Hematopoietic multipotent progenitor cell treated with erythropoietin and hydrocortisone succinate and interleukin-3 and kit ligand, for 6 days (in vitro differentiated cells): Measurements from ENCODE around the gene HOTAIR.

Source experiments
- DNase-seq: peaks from one replicate; pipeline ENCODE4 v3.0.0-alpha.2; 2015

The HOTAIR gene

DNA sequence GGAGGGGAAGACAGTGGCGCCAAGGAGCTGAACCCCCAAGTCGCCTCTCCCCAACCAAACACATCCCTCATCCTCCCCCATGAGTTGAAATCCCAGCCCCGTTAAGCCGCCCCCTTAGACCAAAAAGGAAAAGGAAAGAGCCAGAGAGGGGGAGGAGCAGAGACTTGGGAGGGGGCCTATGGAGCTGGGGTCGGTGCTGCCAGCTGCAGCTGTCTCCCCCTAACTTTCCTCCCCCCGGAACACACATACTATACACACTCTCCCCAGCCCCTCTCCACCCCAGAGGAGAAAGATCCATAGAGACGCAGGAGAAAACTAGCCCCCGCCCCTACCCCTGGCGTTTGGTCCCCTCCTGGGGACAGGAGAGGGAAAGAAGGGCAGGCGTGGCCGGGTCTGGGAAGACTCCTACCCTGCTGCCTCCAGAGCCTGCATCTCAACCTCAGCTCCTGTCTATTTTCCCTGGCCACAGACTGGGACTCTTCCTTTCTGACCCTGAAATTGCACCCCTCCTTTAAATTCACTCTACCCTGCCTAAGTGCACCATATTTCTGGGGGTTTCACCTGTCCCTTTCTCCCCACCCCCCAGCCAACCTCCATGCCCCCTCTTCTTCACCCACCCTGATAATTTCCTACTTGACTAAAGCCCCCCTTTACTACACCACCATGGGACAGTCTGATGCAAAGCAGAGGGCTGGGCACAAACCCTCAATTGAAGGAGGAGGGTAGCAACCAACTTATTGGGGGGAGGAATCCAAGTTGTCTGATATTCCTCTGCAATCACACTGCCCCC lies 23.6 kb upstream of the HOTAIR start:
- no peak for DNase-seq

DNA sequence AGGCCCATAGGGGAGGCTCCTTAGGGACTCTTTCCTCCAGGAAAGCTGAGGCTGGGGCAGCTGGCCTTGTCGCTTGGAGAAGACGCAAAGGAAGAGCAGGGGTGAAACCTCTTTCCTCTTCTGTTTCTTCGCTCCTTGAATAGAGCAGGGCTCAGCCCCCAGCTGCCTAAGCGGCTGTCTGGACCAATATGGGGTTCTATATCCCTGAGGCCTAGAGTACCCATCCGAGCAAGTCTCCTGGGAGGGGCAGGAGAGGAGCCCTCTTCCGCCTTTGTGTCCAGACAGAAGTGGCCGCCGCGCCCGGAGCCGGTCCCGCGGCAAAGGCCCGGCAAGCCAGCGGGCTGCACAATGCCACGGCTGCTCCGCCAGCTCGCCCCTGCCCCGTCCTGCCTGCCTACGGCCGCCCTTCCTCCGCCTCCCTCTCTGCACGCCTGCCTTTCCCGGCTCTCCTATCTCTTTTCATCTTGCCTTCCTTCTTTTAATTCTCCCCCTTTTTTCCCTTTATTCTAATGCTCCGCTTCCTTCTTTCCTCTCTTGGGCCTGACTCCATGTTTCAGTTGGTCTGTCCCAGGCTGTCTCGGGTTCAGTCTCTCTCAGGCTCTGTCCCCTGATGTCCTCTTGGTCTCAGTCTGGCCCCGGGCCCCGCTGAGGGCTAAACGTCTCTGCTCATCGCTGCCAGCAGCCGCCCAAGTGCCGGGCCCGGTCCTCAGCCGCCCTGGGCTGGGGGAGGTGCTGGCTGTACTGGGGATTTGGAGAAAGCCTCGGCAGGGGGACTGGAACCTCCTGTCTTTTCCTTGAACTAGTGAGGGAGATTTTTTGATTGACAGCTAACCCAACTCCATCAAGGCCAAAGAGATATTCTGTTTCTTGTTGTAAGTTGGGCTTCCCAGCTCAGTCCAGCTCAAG lies 22.7 kb upstream of the HOTAIR start:
- DNase-seq: no peak

DNA sequence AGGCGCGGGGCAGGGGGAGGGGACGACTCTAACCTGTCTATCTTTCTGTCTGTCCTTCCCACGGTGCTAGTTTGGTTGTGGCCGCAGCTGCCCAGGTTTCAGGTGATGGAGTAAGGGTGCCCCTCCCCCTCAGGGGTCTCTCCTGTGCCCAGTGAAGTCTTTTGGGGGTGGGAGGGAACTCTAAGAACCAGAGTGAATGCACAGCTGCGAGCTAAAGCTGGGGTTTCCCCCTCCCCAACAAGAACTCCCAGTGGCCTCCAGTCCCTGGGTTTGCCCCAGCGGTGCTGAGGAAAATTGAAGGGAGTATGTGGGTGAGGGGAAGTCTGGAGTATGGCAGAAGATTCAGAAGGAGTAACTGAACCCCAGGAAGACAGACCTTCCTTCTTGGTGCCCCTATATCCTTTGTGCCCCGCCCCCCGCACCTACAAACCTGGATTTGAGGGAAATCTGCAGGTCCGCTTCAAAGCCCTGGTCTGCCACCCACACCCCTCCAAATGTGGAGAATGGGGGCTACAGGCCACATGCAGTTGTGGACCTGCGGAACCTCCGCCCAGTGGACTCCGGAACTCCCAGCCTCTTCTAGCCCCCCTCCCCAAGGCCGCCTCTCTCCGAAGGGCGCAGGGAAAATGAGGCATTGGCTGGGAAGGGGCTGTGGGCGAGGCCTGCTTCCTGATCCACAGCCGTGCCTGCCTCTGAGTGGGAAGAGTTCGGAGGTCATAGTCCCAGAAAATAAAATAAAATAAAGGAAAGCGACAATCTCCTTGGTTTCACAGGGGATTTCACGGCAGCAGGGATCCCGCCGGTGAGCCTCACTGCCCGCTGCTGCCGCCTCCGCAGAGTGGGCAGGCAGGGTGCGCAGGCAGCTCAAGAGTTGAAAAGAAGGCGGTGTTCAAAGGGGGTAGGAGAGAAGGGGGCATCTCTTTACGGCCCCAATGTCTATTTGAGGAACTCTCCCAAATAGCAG lies 21.8 kb upstream of the HOTAIR start:
- DNase-seq: no peak

DNA sequence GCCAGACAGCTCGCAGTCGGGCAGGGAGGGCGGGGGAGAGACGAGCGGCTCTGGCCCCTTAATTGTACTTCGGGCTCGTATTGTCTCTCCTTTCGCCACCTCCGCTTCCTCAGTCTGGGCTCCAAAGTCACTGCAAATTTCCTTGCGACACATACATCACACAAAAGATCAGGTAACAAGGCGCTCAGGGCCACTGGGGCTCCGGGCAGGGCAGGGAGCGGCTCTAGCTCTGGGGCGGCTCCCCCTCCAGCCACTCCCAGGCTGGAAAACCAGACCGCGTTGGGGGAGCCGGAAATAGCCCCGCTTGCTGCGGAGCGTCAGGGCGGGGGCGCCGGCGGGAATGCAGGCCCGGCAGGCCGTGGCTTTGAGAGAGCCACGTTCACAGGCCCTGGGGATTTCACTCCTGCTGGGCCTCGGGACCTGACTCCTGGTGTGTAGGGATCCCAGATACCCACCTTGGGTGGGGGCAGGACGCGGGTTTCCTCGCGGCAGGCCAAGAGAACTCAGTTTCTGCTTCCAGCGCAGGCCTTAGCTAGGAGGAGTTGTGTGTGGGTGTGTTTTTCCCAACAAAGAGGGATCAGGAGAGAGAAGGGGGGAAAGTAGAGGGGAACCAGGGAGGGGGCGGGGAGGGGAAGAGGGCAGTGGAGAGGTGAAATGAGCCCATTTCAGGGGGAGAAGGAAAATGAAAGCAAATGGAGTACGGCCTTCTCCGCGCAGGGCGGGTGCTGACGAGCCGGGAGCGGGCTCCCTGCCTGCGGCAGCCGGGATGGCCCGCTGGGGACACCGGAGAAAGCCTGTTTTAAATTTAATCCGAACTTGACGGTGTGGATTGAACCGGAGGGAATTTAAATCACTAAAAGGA lies 20.9 kb upstream of the HOTAIR start:
- no peak for DNase-seq

DNA sequence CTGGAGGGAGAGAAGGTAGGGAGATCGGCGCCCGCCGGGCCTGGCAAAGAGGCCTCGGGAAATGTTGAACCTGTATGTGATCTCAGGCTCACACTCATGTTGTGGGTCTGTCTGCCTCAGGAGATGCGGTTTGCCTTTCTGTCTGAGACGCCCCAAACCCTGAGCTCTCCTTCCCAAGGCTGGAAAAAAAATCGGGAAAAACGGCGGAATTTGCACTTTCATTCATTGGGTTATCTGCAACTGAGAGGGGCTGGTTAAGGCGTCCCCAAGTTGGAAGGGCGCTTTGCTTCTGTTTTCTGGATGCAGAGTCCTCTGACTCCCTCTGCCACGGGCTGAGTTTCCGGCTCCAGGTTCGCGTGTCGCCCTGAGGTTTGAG lies 20.2 kb upstream of the HOTAIR start:
- no peak for DNase-seq

DNA sequence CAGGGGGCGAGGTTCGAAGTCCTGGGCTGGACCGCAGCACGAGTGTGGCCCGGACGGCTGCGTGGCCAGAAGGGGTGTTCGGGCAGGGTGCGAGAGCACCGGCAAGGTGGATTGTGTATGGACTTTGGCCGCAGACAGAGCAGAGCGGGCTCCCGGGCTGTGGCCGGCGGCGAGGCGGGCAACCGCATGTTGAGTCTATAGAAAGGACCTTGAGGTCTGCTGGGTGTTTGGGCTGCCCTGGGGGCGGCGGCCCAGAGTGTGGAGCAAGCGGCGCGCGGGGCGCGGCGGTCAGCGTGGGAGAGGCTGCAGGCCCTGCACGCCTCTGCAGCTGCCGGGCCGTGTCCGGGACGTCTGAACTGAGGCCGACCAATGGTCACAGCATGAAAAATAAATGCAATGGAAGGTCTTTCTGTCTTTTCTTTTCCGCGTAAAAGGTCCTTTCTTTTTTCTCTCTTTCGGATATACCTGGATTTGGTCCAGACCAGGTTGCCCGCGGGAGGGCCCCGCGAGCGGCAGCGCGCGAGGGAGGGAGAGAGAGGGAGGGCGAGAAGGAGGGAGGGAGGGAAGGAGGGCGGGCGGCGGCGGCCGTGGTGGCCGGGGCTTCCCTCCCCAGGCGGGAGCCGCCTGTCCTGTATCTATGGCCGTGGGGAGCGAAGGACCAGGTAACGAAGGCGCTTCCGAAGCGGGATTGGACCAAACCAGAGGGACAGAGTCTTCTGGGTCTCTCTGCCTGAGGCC lies 19.7 kb upstream of the HOTAIR start:
- no peak for DNase-seq

DNA sequence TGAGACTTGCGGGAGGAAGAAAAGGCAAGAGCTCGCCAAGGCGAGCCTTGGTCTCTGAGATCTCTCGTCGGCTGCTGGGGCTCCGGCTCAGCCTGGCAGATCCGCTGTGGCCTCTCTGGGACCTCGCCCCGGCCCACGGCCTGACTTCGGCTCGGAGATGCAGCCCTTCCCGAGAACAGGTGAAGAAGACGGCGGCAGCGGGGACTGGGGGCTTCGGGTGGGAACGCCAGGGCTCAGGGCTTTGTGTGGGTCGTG lies 19.2 kb upstream of the HOTAIR start:
- no peak for DNase-seq

DNA sequence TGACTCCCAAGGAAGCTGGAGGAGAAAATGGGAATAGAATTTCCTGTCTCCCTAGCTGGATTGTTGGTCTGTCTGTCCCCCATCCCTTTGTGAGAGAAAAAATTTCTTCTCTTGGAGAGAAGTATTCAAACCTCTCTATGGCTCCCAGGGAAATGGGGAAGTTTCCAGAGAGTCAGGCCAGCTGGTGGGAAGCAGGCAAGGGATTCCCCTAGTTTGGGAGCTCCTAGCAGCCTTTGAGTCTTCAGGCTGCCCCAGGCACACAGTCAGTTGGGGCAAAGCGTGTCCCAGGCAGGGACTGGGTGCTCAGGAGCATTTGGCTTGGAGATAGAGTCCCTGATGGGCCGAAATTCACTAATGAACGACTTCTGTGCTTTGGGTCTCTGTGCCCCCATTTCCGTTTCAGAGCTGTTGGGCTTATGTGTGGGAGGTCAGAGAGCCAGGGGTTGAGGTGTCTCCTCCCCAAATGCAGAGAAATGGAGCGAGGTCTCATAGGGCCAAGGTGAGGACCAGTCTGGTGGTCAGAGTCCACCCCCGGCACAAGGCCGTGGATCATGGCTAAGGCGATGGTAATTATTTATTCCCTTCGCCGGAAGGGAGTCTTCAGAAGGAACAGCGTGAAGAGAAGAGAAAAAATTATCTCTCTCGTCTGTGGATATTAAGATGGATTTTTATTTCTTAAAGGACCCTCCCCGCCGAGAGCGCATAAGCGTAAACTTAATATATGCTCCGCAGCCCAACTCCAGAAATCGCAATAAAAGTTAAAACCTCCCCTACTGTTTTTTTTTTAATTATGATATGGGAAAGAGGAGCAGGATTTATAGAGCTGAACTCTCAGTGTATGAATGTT lies 18.6 kb upstream of the HOTAIR start:
- no peak for DNase-seq

DNA sequence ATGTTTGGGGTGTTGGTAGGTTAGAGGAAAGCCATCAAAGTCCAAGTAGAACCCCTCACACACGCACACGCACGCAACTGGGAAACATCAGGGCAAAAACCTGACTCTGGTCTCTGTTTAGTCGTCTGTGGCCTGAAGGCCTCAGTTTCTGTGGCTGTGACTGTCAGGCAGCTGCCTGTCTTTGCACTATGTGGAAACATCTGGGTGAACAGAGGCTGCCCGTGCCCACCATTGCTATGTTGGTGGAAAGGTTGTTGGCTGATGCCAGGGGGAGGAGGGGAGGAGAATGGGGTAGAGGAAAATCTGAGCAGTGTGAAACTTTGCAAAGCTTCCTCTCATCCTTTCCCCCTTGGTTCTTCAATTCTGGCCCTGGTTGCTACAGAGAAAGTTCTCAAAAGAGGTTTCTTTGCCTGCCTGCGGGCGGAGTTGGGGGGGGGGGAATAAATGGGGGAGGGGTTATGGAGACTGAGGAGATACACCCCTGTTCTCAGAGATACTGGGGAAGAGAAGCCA lies 17.7 kb upstream of the HOTAIR start:
- no peak for DNase-seq

DNA sequence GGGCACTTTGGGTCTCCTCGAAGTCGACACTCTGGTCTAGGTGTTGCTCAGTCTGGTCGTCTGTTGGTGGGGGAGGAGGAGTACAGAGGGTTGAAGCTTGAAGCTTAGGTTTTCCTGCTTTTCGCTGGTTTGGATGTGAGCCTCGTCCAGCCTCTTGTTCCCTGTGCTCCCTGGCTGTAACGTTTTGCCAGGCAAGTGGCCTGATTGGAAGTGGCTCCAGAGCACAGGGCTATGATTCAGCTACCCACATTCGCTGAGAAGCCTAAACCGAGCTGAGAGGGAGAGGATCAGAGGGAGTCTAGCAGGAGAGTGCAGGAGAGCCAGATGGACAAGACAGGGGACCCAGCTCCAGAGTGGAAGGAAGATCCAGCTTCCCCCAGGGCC lies 16.3 kb upstream of the HOTAIR start:
- no peak for DNase-seq

DNA sequence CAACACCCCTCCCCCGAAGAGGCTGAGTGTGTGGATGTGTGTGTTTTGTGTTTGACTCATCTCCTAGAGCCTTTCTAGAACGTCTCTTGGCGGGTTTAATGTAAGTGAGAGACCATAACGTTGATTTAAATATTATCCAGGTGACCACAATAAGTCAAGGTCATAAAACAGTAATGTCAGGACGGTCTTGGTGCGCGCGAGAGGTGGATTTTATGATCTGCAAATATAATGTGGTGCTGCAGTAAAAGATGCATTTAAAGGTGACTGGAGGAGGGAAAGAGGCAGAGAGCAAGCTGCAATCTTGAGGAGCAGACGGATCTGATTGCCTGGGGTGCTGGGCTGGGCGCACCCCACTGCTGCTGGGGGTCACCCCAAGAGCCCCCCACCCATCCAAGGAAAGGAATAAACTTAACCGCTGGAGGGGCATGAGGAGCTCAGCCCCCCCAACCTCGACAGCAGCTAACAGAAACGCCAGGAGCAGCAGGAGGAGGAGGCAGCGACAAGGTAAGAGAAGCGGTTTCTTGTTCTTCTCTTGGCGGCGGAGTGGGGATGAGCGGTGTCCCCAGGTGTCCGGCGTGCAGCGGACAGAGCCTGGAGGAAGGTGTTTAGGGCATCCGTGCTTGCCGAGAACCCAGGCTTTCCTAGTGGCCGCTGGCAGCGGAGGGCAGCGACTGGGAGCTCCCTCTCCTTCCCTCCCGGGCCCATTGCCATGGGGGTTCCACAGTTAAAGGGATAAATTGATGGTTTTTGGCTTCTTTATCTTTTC lies 15.7 kb upstream of the HOTAIR start:
- DNase-seq: no peak

DNA sequence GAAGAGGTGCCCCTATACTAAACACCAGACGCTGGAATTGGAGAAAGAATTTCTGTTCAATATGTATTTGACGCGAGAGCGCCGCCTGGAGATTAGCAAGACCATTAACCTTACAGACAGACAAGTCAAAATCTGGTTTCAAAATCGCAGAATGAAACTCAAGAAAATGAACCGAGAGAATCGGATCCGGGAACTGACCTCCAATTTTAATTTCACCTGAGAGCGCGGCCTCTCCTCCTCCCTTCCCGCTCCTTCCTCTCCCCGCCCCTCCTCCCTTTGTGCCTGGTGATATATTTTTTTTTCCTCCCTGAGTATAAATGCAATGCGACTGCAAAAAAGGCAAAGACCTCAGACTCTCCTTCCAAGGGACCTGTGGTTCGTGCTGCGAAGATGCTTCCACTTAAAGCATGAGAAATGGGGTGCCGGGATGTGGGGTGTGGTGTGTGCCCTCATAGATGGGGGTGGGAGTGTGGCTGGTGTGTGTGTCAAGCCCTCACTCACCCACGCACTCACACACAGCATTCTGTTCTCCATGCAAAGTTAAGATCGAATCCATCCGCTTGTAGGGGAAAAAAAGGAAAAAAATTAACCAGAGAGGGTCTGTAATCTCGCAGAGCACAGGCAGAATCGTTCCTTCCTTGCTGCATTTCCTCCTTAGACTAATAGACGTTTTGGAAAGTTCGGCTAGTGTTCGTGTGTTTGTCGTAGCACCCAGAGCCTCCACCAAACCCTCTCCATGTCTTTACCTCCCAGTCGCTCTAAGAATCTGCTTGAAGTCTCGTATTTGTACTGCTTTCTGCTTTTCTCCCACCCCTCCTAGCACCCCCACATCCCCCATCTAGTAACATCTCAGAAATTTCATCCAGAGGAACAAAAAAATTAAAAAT lies 14.7 kb upstream of the HOTAIR start:
- peak; percentile 75 for DNase-seq

DNA sequence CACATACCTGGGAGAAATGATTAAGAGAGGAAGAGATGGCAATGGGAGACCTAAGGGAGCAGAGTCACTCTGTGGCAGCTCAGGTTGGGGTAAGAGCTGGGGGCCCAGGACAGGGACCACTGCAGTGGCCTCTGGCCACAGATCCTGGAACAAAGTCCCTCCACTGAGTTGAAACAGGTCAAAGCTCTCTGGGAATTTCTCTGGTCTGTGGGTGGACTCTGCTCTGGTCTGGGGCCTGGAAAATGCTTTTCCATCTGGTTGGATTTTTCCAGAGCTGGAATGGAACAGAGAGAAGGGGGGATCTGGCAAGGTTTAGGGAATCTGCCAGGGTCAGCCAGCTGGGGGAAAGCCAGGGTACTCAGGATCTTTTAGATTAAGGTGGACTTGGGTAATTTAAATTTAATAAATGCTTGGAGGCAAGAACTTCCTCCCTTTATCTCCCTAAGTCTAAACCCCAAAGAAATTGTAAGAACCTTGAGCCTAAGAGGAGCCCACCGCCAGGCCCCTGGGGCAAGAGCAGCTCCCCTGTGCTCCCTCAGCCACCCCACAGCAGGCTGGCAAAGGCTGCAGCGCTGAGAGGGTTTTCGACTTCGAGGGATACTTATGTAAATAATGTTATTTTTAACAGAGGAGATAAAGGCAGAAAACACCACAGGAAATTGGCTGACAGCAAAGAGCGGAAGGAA lies 13.9 kb upstream of the HOTAIR start:
- DNase-seq: no peak

DNA sequence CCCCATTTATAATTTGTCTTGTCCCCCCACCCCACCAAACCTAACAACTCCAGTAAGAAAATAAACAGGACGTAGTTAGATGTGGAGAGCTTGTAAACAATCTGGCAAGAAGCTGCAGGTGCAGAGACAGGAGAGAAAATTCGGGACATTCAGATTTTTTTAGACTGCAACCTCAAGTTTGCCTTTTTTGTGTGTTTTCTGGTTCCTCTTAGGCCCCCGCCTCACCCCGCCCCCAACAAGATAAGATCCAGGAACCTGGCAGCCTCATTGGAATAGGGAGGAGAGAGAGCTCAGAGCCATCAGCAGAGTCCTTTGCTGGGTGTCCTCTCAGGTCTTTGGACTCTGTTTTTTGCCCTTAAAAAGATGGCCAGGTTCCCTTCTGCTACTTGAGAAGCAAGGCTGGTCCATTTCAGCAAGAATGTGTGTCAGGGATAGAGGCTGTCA lies 13.1 kb upstream of the HOTAIR start:
- DNase-seq: no peak

DNA sequence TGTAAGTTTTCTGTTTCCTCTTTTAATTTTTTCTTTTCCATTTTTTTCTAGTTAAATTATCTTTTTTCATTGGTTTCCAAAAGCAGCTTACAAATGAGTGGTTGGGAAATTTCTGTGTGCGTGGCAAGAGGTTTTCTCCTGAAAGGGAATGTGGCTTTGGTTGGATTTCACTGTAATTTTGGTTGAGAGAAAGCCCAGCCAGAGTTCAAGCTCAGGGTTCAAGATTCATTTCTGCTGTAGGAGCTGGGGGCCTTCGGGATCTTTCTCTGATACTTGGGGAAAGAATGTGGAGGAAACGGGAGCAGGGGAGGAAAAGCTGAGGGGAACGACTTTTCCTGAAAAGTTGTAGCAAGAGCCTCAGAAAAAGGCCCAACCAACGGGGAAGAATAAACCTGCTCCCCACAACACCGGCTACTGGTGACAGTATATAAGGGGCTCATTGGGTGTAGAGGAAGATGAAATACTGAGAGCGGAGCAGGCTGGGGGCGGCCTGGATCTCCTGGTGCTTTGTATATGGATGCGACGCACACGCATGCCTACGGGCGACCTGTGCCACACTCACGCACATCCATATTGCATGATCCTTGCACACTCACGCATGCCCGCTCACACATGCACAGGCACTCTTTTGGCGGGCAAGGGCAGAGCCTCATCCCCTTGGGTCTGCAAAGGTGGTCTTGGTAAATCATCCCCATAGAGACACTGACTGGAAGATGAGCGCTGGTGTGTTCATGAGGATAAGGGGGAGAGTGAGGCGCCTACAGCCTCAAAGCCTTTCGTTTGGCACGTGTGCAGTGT lies 12.1 kb upstream of the HOTAIR start:
- DNase-seq: no peak

DNA sequence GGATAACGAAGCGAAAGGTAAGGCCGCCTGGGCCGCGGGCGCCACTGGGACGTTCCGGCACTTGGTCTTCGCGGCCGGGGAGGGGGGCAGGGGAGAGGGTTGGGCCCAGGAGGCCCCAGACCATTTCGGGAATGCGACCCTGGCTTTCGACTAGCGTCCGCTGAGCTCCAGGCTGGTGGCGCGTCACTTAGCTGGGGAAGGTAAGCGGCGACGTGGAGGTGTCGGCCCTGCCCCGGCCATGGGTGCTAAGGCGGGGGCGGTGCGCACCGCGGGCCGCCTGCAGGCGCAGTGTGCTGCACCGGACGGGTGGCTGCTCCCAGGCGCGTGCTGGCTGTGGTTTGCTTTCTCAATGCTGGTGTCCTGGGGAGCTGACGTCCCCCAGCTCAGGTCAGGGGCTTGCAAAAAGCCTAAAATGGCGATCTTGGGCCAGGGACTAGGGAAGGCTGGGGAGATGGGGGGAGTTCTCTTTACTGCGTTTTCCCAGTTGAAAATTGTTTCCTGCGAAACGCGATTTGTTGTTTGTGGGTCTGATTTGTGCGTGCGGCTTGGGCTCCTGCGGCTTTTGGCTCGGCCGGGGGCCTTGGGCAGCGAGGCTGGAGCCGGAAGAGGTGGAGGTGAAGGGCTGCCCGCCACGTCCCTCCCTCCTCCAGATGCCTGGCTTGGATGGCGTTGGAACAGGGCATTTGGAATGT lies 11.4 kb upstream of the HOTAIR start:
- DNase-seq: no peak

DNA sequence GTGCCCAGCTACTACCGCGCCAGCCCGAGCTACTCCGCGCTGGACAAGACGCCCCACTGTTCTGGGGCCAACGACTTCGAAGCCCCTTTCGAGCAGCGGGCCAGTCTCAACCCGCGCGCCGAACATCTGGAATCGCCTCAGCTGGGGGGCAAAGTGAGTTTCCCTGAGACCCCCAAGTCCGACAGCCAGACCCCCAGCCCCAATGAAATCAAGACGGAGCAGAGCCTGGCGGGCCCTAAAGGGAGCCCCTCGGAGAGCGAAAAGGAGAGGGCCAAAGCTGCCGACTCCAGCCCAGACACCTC lies 10.9 kb upstream of the HOTAIR start:
- no peak for DNase-seq
